ENCODE measurements around the gene GRIN3A. TPM values are rescaled to one million over a fixed set of nuclear protein-coding genes. Genes with fewer than 3 reads are reported as not detected.

Gene GRIN3A
- total RNA-seq, 4 donors from 2014 or later = under 0.01 to 0.69 (median 0.41) TPM

GRCh38 chr9:101631892-101632291, 106.6 kb downstream of the GRIN3A start:
- Histone ChIP-seq H3K4me3 (no peak overlapping the region), H3K4me1 (no peaks in the 10 kb centered on the region), H3K27ac (no peak overlapping the region), H3K9me3 (no peaks in the 10 kb centered on the region), H3K27me3 (no peaks in the 10 kb centered on the region), H3K36me3 (no peaks in the 10 kb centered on the region)
- 40 to 51% methylated on average over 2 of the region's 2 CpGs for WGBS, 2 donors (ENCODE audit: low coverage in 1 of 2)
- ATAC-seq = no peak
- TF ChIP-seq POLR2AphosphoS5 (IDR thresholded peaks at IDR 0.05) = no peak
- TF ChIP-seq EP300 (IDR thresholded peaks at IDR 0.05) = no peak
- no peak for TF ChIP-seq POLR2A (IDR thresholded peaks at IDR 0.05)
- TF ChIP-seq CTCF (IDR thresholded peaks at IDR 0.05) = no peak

GRCh38 chr9:101629636-101630035, 108.8 kb downstream of the GRIN3A start:
- TF ChIP-seq POLR2A (IDR thresholded peaks at IDR 0.05) = no peak
- TF ChIP-seq EP300 (IDR thresholded peaks at IDR 0.05) = no peak
- no peak for TF ChIP-seq POLR2AphosphoS5 (IDR thresholded peaks at IDR 0.05)
- TF ChIP-seq CTCF (IDR thresholded peaks at IDR 0.05) = no peak
- Histone ChIP-seq H3K4me1 (no peaks in the 10 kb centered on the region), H3K27ac (no peak overlapping the region), H3K9me3 (no peaks in the 10 kb centered on the region), H3K4me3 (no peak overlapping the region), H3K27me3 (no peaks in the 10 kb centered on the region), H3K36me3 (no peaks in the 10 kb centered on the region)
- ATAC-seq = no peak
- 64 to 69% methylated on average over 5 of the region's 5 CpGs for WGBS, 2 donors (ENCODE audit: low coverage in 1 of 2)

GRCh38 chr9:101628173-101628572, 110.3 kb downstream of the GRIN3A start:
- Histone ChIP-seq H3K36me3 (no peaks in the 10 kb centered on the region), H3K27me3 (no peaks in the 10 kb centered on the region), H3K9me3 (no peaks in the 10 kb centered on the region), H3K4me3 (no peak overlapping the region), H3K4me1 (no peaks in the 10 kb centered on the region), H3K27ac (no peak overlapping the region)
- ATAC-seq = no peak
- TF ChIP-seq CTCF (IDR thresholded peaks at IDR 0.05) = no peak
- no peak for TF ChIP-seq POLR2AphosphoS5 (IDR thresholded peaks at IDR 0.05)
- TF ChIP-seq EP300 (IDR thresholded peaks at IDR 0.05) = no peak
- TF ChIP-seq POLR2A (IDR thresholded peaks at IDR 0.05) = no peak
- 55 to 67% methylated on average over 3 to 4 of the region's 4 CpGs for WGBS, 2 donors (ENCODE audit: low coverage in 1 of 2)

- WGBS, 2 donors (ENCODE audit: low coverage in 1 of 2) = 86 to 100% methylated on average over 1 of the region's 1 CpG
- Histone ChIP-seq H3K4me3 (no peak overlapping the region), H3K9me3 (no peaks in the 10 kb centered on the region), H3K4me1 (no peaks in the 10 kb centered on the region), H3K27ac (no peak overlapping the region), H3K36me3 (no peaks in the 10 kb centered on the region), H3K27me3 (no peaks in the 10 kb centered on the region)
- TF ChIP-seq POLR2AphosphoS5 (IDR thresholded peaks at IDR 0.05) (no peak), POLR2A (IDR thresholded peaks at IDR 0.05) (no peak), EP300 (IDR thresholded peaks at IDR 0.05) (no peak), CTCF (IDR thresholded peaks at IDR 0.05) (no peak)
- ATAC-seq = no peak
Measured at GRCh38 chr9:101626295-101626694, 112.2 kb downstream of the GRIN3A start.

GRCh38 chr9:101625876-101626275, 112.6 kb downstream of the GRIN3A start:
- ATAC-seq = no peak
- WGBS, 2 donors (ENCODE audit: low coverage in 1 of 2) = 63 to 93% methylated on average over 2 of the region's 2 CpGs

More at GRCh38 chr9:101625876-101626275, 112.6 kb downstream of the GRIN3A start:
- no peaks in the 10 kb centered on the region for H3K36me3 ChIP-seq
- no peak overlapping the region for H3K27ac ChIP-seq
- no peaks in the 10 kb centered on the region for H3K27me3 ChIP-seq
- H3K9me3 ChIP-seq = no peaks in the 10 kb centered on the region
- H3K4me3 ChIP-seq = no peak overlapping the region
- no peak for TF ChIP-seq CTCF (IDR thresholded peaks at IDR 0.05)
- no peak for TF ChIP-seq POLR2A (IDR thresholded peaks at IDR 0.05)
- no peak for TF ChIP-seq POLR2AphosphoS5 (IDR thresholded peaks at IDR 0.05)
- TF ChIP-seq EP300 (IDR thresholded peaks at IDR 0.05) = no peak
- H3K4me1 ChIP-seq = no peaks in the 10 kb centered on the region
